Neural progenitor cell (in vitro differentiated cells): ENCODE data around the gene SIGLEC1.

Source experiments
- CTCF ChIP-seq: fragments of 200-600 bp; sonication (generic); IDR thresholded peaks from 2 replicates; pipeline ENCODE4 v1.5.1; 2017; ENCODE audit warnings: antibody characterized with exemption, mild to moderate bottlenecking
- EZH2 ChIP-seq: fragments of 200-600 bp; sonication (generic); IDR thresholded peaks from 2 replicates; pipeline ENCODE4 v1.6.1; 2017; ENCODE audit warnings: antibody characterized with exemption, mild to moderate bottlenecking, moderate library complexity
- EZH2phosphoT487 ChIP-seq: fragments of 200-600 bp; sonication (generic); IDR thresholded peaks from 2 replicates; pipeline ENCODE4 v1.6.1; 2017; ENCODE audit warnings: antibody characterized with exemption

- TF ChIP-seq CTCF (peak; percentile 44), EZH2 (no peak), EZH2phosphoT487 (no peak)
Observed at GRCh38 chr20:3751305-3751674, 38.9 kb upstream of the SIGLEC1 start.
